GM23338 (cell line): ENCODE measurements around the gene SRGAP1. TPM values are rescaled to one million over a fixed set of nuclear protein-coding genes. Genes with fewer than 3 reads are reported as not detected.

Experiments
- ATAC-seq: fragments of 200-7000 bp; cut with Tn5 transposase; 3 replicates; pipeline ENCODE4 v1.9.1; 2020
- DNase-seq: peaks from one replicate; pipeline ENCODE4 v3.0.0-alpha.2; 2015; ENCODE audit warnings: low spot score
- H2AFZ ChIP-seq: fragments of 200-600 bp; sonication (generic); 2 replicates; pipeline ENCODE4 v1.8.0; 2016; ENCODE audit warnings: antibody characterized with exemption, mild to moderate bottlenecking, moderate library complexity
- H3F3A ChIP-seq: fragments of 200-600 bp; sonication (generic); replicated peaks from 2 replicates; pipeline ENCODE4 v1.8.0; 2017; ENCODE audit warnings: antibody characterized with exemption, mixed run types, low read depth
- H3K27ac ChIP-seq: fragments of 200-600 bp; sonication (generic); 2 replicates; pipeline ENCODE4 v1.6.1; 2016; ENCODE audit warnings: low read depth
- H3K27me3 ChIP-seq: fragments of 200-600 bp; sonication (generic); 2 replicates; pipeline ENCODE4 v1.8.0; 2016; ENCODE audit warnings: mild to moderate bottlenecking, mixed run types, moderate library complexity; ENCODE audit not compliant: insufficient read depth
- H3K36me3 ChIP-seq: fragments of 200-600 bp; sonication (generic); 2 replicates; pipeline ENCODE4 v1.8.0; 2016; ENCODE audit warnings: mild to moderate bottlenecking; ENCODE audit not compliant: insufficient read depth
- H3K4me1 ChIP-seq: fragments of 200-600 bp; sonication (generic); 2 replicates; pipeline ENCODE4 v1.8.0; 2016; ENCODE audit warnings: mild to moderate bottlenecking, moderate library complexity; ENCODE audit not compliant: insufficient read depth
- H3K4me2 ChIP-seq: fragments of 200-600 bp; sonication (generic); 2 replicates; pipeline ENCODE4 v1.7.1; 2017; ENCODE audit warnings: mixed run types
- H3K4me3 ChIP-seq: fragments of 200-600 bp; sonication (generic); 2 replicates; pipeline ENCODE4 v1.6.1; 2016; ENCODE audit warnings: mixed run types
- H3K79me2 ChIP-seq: fragments of 200-600 bp; sonication (generic); replicated peaks from 2 replicates; pipeline ENCODE4 v1.8.0; 2017; ENCODE audit warnings: mild to moderate bottlenecking; ENCODE audit not compliant: insufficient read depth
- H3K9me2 ChIP-seq: fragments of 200-600 bp; sonication (generic); 2 replicates; pipeline ENCODE4 v1.8.0; 2017; ENCODE audit not compliant: insufficient read depth
- H4K20me1 ChIP-seq: fragments of 200-600 bp; sonication (generic); replicated peaks from 2 replicates; pipeline ENCODE4 v1.8.0; 2017; ENCODE audit warnings: mild to moderate bottlenecking; ENCODE audit not compliant: insufficient read depth
- H3K27ac Mint-ChIP-seq: 2 replicates; pipeline ENCODE4 v1.8.0; 2020; ENCODE audit warnings: inconsistent platforms, mild to moderate bottlenecking, moderate library complexity, mixed read lengths
- H3K27me3 Mint-ChIP-seq: 3 replicates; pipeline ENCODE4 v1.8.0; 2022; ENCODE audit warnings: low read depth, mild to moderate bottlenecking, moderate library complexity, mixed read lengths, inconsistent platforms; ENCODE audit not compliant: insufficient read depth, poor library complexity
- H3K36me3 Mint-ChIP-seq: 3 replicates; pipeline ENCODE4 v1.8.0; 2021; ENCODE audit warnings: low read depth, mild to moderate bottlenecking, inconsistent platforms, moderate library complexity, mixed read lengths
- H3K4me1 Mint-ChIP-seq: 3 replicates; pipeline ENCODE4 v1.8.0; 2020; ENCODE audit warnings: mild to moderate bottlenecking, inconsistent platforms, mixed read lengths
- H3K4me3 Mint-ChIP-seq: 3 replicates; pipeline ENCODE4 v1.8.0; 2021; ENCODE audit warnings: moderate library complexity, mild to moderate bottlenecking, inconsistent platforms, mixed read lengths
- H3K9me3 Mint-ChIP-seq: 3 replicates; pipeline ENCODE4 v1.8.0; 2020; ENCODE audit warnings: moderate library complexity, mild to moderate bottlenecking, inconsistent platforms, mixed read lengths
- CREB1 ChIP-seq: fragments of 250-450 bp; sonication (Bioruptor Pico); IDR thresholded peaks from 2 replicates; pipeline ENCODE4 v1.5.0; 2020; ENCODE audit warnings: low read depth, mild to moderate bottlenecking, moderate library complexity
- EZH2 ChIP-seq: fragments of 200-600 bp; sonication (generic); IDR thresholded peaks from one replicate; pipeline ENCODE4 v1.8.0; 2017; ENCODE audit warnings: antibody characterized with exemption, mild to moderate bottlenecking, low read depth; ENCODE audit not compliant: unreplicated experiment
- EZH2phosphoT487 ChIP-seq: fragments of 200-600 bp; sonication (generic); IDR thresholded peaks from one replicate; pipeline ENCODE4 v1.8.1; 2018; ENCODE audit warnings: antibody characterized with exemption; ENCODE audit not compliant: unreplicated experiment
- JUNB ChIP-seq: IDR thresholded peaks from one replicate; pipeline ENCODE4 v1.6.1; 2016; ENCODE audit warnings: antibody characterized with exemption; ENCODE audit not compliant: unreplicated experiment
- NANOG ChIP-seq: IDR thresholded peaks from 2 replicates; pipeline ENCODE4 v1.6.1; 2016; ENCODE audit warnings: antibody characterized with exemption, borderline replicate concordance
- POLR2AphosphoS5 ChIP-seq: IDR thresholded peaks from 2 replicates; pipeline ENCODE4 v1.6.1; 2016; ENCODE audit warnings: antibody characterized with exemption, low read depth
- STAT1 ChIP-seq: IDR thresholded peaks from one replicate; pipeline ENCODE4 v1.6.1; 2016; ENCODE audit warnings: antibody characterized with exemption; ENCODE audit not compliant: unreplicated experiment
- ZNF114 ChIP-seq: fragments of 250-450 bp; sonication (Bioruptor Pico); IDR thresholded peaks from 2 replicates; pipeline ENCODE4 v1.5.0; 2020; ENCODE audit warnings: mild to moderate bottlenecking, moderate library complexity
- ZNF331 ChIP-seq: fragments of 250-450 bp; sonication (Bioruptor Pico); IDR thresholded peaks from 2 replicates; pipeline ENCODE4 v1.5.0; 2020; ENCODE audit warnings: low read depth, mild to moderate bottlenecking, moderate library complexity
- polyA plus RNA-seq: library from polyadenylated mRNA; unstranded; fragments of >200 nt; fragmentation: Nextera tagmentation; extraction: Ambion mirVana; gene quantifications from 2 replicates; pipeline ENCODE4 v1.2.1, GENCODE V29; 2016
- total RNA-seq: library from RNA; depleted of rRNA; stranded (reverse); fragments of >200 nt; shearing (Covaris generic); gene quantifications from 2 replicates; pipeline ENCODE4 v1.2.3, GENCODE V29; 2014
- TF ChIP-seq, protein P1 (sequence below), 2 experiments: fragments of 200-600 bp in 1 of 2; sonication (generic) in 1 of 2; conservative IDR thresholded peaks; 2 replicates each; pipeline versions ENCODE4 v1.5.1 to v1.6.1; 2016 to 2017; ENCODE audit warnings: antibody characterized with exemption in 2 of 2, low read depth in 2 of 2, mild to moderate bottlenecking in 2 of 2, moderate library complexity in 1 of 2
- TF ChIP-seq, protein P2 (sequence below): IDR thresholded peaks from one replicate; pipeline ENCODE4 v1.6.1; 2018; ENCODE audit warnings: antibody characterized with exemption; ENCODE audit not compliant: unreplicated experiment
- TF ChIP-seq, protein P3 (sequence below): IDR thresholded peaks from 2 replicates; pipeline ENCODE4 v1.6.1; 2016; ENCODE audit warnings: antibody characterized with exemption
- TF ChIP-seq, protein P4 (sequence below): fragments of 250-450 bp; sonication (Bioruptor Pico); IDR thresholded peaks from 2 replicates; pipeline ENCODE4 v1.5.0; 2020; ENCODE audit warnings: mild to moderate bottlenecking, moderate library complexity

Gene SRGAP1
- total and polyA plus RNA-seq, 2 experiments from 2014 or later, result 6.1 to 8.1 TPM

DNA sequence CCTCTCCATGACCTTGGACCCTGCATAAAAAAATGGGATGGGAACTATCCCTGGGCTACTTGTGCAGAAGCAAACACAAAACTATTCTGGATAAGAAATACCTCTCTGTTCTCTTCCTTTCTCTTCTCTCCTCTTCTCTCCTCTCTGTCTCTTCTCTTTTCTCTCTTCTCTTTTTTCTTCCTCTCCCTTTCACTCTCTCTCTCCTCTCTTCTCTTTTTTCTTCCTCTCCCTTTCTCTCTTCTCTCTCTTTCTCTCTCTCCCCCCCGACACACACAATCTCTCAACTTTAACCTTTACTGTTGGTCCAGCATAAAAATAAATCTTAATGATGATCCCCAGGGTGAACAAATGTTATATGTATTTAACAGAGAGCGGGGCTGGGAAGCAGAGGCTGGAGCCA, 141.4 kb downstream of the SRGAP1 start:
- Mint-ChIP-seq H3K4me3 (no peak overlapping the region), H3K4me1 (peaks cover 10% of the 10 kb centered on the region; the same call in 2 of the 3 replicates), H3K27me3 (peaks cover 2% of the 10 kb centered on the region), H3K27ac (no peak overlapping the region), H3K9me3 (no peaks in the 10 kb centered on the region), H3K36me3 (no peaks in the 10 kb centered on the region)
- DNase-seq (no peak), ATAC-seq (no peak)
- no peak overlapping the region for H2AFZ ChIP-seq
- no peaks in the 10 kb centered on the region; the same call in 1 of the 2 replicates for H3K4me1 ChIP-seq
- no peak for TF ChIP-seq POLR2AphosphoS5
- no peak for TF ChIP-seq NANOG
- TF ChIP-seq ZNF331 (CRISPR knock-in tag), result no peak
- TF ChIP-seq ZNF114 (CRISPR knock-in tag), result no peak
- no peak for TF ChIP-seq CREB1
- TF ChIP-seq, protein P1, sequence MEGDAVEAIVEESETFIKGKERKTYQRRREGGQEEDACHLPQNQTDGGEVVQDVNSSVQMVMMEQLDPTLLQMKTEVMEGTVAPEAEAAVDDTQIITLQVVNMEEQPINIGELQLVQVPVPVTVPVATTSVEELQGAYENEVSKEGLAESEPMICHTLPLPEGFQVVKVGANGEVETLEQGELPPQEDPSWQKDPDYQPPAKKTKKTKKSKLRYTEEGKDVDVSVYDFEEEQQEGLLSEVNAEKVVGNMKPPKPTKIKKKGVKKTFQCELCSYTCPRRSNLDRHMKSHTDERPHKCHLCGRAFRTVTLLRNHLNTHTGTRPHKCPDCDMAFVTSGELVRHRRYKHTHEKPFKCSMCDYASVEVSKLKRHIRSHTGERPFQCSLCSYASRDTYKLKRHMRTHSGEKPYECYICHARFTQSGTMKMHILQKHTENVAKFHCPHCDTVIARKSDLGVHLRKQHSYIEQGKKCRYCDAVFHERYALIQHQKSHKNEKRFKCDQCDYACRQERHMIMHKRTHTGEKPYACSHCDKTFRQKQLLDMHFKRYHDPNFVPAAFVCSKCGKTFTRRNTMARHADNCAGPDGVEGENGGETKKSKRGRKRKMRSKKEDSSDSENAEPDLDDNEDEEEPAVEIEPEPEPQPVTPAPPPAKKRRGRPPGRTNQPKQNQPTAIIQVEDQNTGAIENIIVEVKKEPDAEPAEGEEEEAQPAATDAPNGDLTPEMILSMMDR (conservative IDR thresholded peaks at IDR 0.05; ENCODE audit: low read depth in 2 of 2), result no peak
- TF ChIP-seq, protein P2, sequence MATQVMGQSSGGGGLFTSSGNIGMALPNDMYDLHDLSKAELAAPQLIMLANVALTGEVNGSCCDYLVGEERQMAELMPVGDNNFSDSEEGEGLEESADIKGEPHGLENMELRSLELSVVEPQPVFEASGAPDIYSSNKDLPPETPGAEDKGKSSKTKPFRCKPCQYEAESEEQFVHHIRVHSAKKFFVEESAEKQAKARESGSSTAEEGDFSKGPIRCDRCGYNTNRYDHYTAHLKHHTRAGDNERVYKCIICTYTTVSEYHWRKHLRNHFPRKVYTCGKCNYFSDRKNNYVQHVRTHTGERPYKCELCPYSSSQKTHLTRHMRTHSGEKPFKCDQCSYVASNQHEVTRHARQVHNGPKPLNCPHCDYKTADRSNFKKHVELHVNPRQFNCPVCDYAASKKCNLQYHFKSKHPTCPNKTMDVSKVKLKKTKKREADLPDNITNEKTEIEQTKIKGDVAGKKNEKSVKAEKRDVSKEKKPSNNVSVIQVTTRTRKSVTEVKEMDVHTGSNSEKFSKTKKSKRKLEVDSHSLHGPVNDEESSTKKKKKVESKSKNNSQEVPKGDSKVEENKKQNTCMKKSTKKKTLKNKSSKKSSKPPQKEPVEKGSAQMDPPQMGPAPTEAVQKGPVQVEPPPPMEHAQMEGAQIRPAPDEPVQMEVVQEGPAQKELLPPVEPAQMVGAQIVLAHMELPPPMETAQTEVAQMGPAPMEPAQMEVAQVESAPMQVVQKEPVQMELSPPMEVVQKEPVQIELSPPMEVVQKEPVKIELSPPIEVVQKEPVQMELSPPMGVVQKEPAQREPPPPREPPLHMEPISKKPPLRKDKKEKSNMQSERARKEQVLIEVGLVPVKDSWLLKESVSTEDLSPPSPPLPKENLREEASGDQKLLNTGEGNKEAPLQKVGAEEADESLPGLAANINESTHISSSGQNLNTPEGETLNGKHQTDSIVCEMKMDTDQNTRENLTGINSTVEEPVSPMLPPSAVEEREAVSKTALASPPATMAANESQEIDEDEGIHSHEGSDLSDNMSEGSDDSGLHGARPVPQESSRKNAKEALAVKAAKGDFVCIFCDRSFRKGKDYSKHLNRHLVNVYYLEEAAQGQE, result no peak
- TF ChIP-seq EZH2phosphoT487, result no peak
- TF ChIP-seq, protein P3, sequence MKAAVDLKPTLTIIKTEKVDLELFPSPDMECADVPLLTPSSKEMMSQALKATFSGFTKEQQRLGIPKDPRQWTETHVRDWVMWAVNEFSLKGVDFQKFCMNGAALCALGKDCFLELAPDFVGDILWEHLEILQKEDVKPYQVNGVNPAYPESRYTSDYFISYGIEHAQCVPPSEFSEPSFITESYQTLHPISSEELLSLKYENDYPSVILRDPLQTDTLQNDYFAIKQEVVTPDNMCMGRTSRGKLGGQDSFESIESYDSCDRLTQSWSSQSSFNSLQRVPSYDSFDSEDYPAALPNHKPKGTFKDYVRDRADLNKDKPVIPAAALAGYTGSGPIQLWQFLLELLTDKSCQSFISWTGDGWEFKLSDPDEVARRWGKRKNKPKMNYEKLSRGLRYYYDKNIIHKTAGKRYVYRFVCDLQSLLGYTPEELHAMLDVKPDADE, result no peak
- TF ChIP-seq, protein P4, sequence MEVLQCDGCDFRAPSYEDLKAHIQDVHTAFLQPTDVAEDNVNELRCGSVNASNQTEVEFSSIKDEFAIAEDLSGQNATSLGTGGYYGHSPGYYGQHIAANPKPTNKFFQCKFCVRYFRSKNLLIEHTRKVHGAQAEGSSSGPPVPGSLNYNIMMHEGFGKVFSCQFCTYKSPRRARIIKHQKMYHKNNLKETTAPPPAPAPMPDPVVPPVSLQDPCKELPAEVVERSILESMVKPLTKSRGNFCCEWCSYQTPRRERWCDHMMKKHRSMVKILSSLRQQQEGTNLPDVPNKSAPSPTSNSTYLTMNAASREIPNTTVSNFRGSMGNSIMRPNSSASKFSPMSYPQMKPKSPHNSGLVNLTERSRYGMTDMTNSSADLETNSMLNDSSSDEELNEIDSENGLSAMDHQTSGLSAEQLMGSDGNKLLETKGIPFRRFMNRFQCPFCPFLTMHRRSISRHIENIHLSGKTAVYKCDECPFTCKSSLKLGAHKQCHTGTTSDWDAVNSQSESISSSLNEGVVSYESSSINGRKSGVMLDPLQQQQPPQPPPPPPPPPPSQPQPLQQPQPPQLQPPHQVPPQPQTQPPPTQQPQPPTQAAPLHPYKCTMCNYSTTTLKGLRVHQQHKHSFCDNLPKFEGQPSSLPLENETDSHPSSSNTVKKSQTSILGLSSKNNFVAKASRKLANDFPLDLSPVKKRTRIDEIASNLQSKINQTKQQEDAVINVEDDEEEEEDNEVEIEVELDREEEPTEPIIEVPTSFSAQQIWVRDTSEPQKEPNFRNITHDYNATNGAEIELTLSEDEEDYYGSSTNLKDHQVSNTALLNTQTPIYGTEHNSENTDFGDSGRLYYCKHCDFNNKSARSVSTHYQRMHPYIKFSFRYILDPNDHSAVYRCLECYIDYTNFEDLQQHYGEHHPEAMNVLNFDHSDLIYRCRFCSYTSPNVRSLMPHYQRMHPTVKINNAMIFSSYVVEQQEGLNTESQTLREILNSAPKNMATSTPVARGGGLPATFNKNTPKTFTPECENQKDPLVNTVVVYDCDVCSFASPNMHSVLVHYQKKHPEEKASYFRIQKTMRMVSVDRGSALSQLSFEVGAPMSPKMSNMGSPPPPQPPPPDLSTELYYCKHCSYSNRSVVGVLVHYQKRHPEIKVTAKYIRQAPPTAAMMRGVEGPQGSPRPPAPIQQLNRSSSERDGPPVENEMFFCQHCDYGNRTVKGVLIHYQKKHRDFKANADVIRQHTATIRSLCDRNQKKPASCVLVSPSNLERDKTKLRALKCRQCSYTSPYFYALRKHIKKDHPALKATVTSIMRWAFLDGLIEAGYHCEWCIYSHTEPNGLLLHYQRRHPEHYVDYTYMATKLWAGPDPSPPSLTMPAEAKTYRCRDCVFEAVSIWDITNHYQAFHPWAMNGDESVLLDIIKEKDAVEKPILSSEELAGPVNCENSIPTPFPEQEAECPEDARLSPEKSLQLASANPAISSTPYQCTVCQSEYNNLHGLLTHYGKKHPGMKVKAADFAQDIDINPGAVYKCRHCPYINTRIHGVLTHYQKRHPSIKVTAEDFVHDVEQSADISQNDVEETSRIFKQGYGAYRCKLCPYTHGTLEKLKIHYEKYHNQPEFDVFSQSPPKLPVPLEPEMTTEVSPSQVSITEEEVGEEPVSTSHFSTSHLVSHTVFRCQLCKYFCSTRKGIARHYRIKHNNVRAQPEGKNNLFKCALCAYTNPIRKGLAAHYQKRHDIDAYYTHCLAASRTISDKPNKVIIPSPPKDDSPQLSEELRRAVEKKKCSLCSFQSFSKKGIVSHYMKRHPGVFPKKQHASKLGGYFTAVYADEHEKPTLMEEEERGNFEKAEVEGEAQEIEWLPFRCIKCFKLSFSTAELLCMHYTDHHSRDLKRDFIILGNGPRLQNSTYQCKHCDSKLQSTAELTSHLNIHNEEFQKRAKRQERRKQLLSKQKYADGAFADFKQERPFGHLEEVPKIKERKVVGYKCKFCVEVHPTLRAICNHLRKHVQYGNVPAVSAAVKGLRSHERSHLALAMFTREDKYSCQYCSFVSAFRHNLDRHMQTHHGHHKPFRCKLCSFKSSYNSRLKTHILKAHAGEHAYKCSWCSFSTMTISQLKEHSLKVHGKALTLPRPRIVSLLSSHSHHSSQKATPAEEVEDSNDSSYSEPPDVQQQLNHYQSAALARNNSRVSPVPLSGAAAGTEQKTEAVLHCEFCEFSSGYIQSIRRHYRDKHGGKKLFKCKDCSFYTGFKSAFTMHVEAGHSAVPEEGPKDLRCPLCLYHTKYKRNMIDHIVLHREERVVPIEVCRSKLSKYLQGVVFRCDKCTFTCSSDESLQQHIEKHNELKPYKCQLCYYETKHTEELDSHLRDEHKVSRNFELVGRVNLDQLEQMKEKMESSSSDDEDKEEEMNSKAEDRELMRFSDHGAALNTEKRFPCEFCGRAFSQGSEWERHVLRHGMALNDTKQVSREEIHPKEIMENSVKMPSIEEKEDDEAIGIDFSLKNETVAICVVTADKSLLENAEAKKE (CRISPR knock-in tag), result no peak
- TF ChIP-seq EZH2, result no peak
- TF ChIP-seq STAT1, result no peak
- TF ChIP-seq JUNB, result no peak
- H3K4me2 ChIP-seq, result no peak overlapping the region
- H3K27me3 ChIP-seq, result no peaks in the 10 kb centered on the region
- no peak overlapping the region for H3K27ac ChIP-seq
- no peaks in the 10 kb centered on the region for H3K79me2 ChIP-seq
- no peaks in the 10 kb centered on the region for H3K9me2 ChIP-seq
- H3K36me3 ChIP-seq, result no peaks in the 10 kb centered on the region
- no peaks in the 10 kb centered on the region for H3F3A ChIP-seq
- H3K4me3 ChIP-seq, result no peak overlapping the region
- no peaks in the 10 kb centered on the region for H4K20me1 ChIP-seq
